GM21576 (cell line): ENCODE results near the gene SURF6.
"Not testable (repeated sequence)": the region's sequence is repeated elsewhere in the genome, so short reads cannot be mapped to it uniquely, and the experiment has no call there.

Experiments
- ATAC-seq: cut with Tn5 transposase; IDR thresholded peaks from one replicate; pipeline ENCODE4 v1.9.1; 2021; ENCODE audit warnings: mild to moderate bottlenecking, moderate library complexity; ENCODE audit not compliant: unreplicated experiment

The SURF6 gene

GRCh38 chr9:133348718-133349573, 13.0 kb upstream of the SURF6 start:
- ATAC-seq: no peak

- ATAC-seq: peak; percentile 71
Observed at GRCh38 chr9:133347985-133348717, 12.2 kb upstream of the SURF6 start, which contains the start of the genes MED22 and RPL7A. Gene MED22, minus strand, starts transcription at chr9:133348131. Its CDS starts 1,469 bp downstream, at chr9:133346662. Gene RPL7A, plus strand, starts transcription at chr9:133348218. Its CDS starts 26 bp downstream, at chr9:133348244.

GRCh38 chr9:133347515-133347984, 11.6 kb upstream of the SURF6 start:
- ATAC-seq: peak; percentile 21

GRCh38 chr9:133346021-133346785, 10.2 kb upstream of the SURF6 start:
- ATAC-seq: no peak

- no peak for ATAC-seq
Observed at GRCh38 chr9:133345596-133345995, 9.6 kb upstream of the SURF6 start.

- ATAC-seq: no peak
Observed at GRCh38 chr9:133344979-133345378, 9.0 kb upstream of the SURF6 start.

- no peak for ATAC-seq
Observed at GRCh38 chr9:133344071-133344470, 8.1 kb upstream of the SURF6 start.

GRCh38 chr9:133342570-133342969, 6.6 kb upstream of the SURF6 start:
- ATAC-seq: no peak

- no peak for ATAC-seq
Observed at GRCh38 chr9:133342069-133342406, 6.0 kb upstream of the SURF6 start.

GRCh38 chr9:133341369-133342068, 5.5 kb upstream of the SURF6 start:
- ATAC-seq: no peak

GRCh38 chr9:133340916-133341315, 4.9 kb upstream of the SURF6 start:
- no peak for ATAC-seq

GRCh38 chr9:133340256-133340655, 4.3 kb upstream of the SURF6 start:
- no peak for ATAC-seq

GRCh38 chr9:133339641-133340040, 3.7 kb upstream of the SURF6 start:
- no peak for ATAC-seq

- not testable (repeated sequence) for ATAC-seq
Observed at GRCh38 chr9:133334888-133335287, 1.1 kb downstream of the SURF6 start.

- no peak for ATAC-seq
Observed at GRCh38 chr9:133334161-133334560, 1.8 kb downstream of the SURF6 start.

GRCh38 chr9:133333566-133333965, 2.4 kb downstream of the SURF6 start:
- no peak for ATAC-seq

- no peak for ATAC-seq
Observed at GRCh38 chr9:133333011-133333410, 3.0 kb downstream of the SURF6 start.

- no peak for ATAC-seq
Observed at GRCh38 chr9:133332381-133332730, 3.6 kb downstream of the SURF6 start.

- ATAC-seq: no peak
Observed at GRCh38 chr9:133331641-133332380, 4.2 kb downstream of the SURF6 start.

GRCh38 chr9:133331221-133331620, 4.8 kb downstream of the SURF6 start:
- no peak for ATAC-seq
